Esophagus squamous epithelium (tissue), 5 donors: ENCODE data around the gene HOXC9. TPM values are rescaled to one million over a fixed set of nuclear protein-coding genes. Genes with fewer than 3 reads are reported as not detected.

Experiments
- DNase-seq: peaks from one replicate; lab custom pipeline; 2025; lab: John Stamatoyannopoulos, UW
- H3K27ac ChIP-seq, 4 donors: fragments of 200-600 bp; sonication (generic); one replicate each; pipeline ENCODE4 v1.5.1; 2016 to 2019; ENCODE audit warnings: mild to moderate bottlenecking in 1 of 4
- H3K27me3 ChIP-seq, 4 donors: fragments of 200-600 bp; sonication (generic); 1 replicate in 3 of 4; 2 replicates in 1 of 4; pipeline versions ENCODE4 v1.5.1 to v1.6.0; 2017 to 2021; ENCODE audit warnings: antibody characterized with exemption in 1 of 4
- H3K36me3 ChIP-seq, 3 donors: fragments of 200-600 bp; sonication (generic); one replicate each; pipeline ENCODE4 v1.5.1; 2016 to 2019
- H3K4me1 ChIP-seq, 3 donors: fragments of 200-600 bp; sonication (generic); one replicate each; pipeline ENCODE4 v1.5.1; 2017 to 2019
- H3K4me3 ChIP-seq, 4 donors: fragments of 200-600 bp; sonication (generic); 1 replicate in 3 of 4; 2 replicates in 1 of 4; pipeline ENCODE4 v1.5.1; 2016 to 2019; ENCODE audit warnings: mild to moderate bottlenecking in 2 of 4, moderate library complexity in 1 of 4
- H3K9me3 ChIP-seq, 3 donors: fragments of 200-600 bp; sonication (generic); one replicate each; pipeline ENCODE4 v1.5.1; 2016 to 2019
- POLR2A ChIP-seq, 4 donors: fragments of 450-650 bp; IDR thresholded peaks; one replicate each; pipeline ENCODE4 v1.6.1; 2017; ENCODE audit warnings: antibody characterized with exemption in 4 of 4, mild to moderate bottlenecking in 4 of 4, moderate library complexity in 3 of 4
- WGBS, 2 donors: methylation state at CpG; one replicate each; pipeline ENCODE4 v1.1.5; 2018; 5-methylcytosine and 5-hydroxymethylcytosine counted together
- intact Hi-C: fragments of 100-400 bp; cut with DNase I; formaldehyde crosslinking; loops from one replicate; pipeline ENCODE4 v1.15.0; 2022
- total RNA-seq, 4 donors: library from RNA; depleted of rRNA; stranded (reverse); fragments of >200 nt; gene quantifications; one replicate each; pipeline ENCODE4 v1.1.0, GENCODE V29; 2016
- TF ChIP-seq, protein P1 (sequence below), 6 experiments: fragments of 450-650 bp in 4 of 6; fragments of 200-600 bp in 2 of 6; sonication (generic) in 2 of 6; IDR thresholded peaks; one replicate each; pipeline ENCODE4 v1.5.1; 2016 to 2019; ENCODE audit warnings: antibody characterized with exemption in 6 of 6, mild to moderate bottlenecking in 4 of 6, moderate library complexity in 4 of 6
- donor health status: DM: yes; HTN: yes; CAD: no.

The HOXC9 gene
- total RNA-seq, 4 donors from 2014 or later = 1.5 TPM; not detected in 3

DNA sequence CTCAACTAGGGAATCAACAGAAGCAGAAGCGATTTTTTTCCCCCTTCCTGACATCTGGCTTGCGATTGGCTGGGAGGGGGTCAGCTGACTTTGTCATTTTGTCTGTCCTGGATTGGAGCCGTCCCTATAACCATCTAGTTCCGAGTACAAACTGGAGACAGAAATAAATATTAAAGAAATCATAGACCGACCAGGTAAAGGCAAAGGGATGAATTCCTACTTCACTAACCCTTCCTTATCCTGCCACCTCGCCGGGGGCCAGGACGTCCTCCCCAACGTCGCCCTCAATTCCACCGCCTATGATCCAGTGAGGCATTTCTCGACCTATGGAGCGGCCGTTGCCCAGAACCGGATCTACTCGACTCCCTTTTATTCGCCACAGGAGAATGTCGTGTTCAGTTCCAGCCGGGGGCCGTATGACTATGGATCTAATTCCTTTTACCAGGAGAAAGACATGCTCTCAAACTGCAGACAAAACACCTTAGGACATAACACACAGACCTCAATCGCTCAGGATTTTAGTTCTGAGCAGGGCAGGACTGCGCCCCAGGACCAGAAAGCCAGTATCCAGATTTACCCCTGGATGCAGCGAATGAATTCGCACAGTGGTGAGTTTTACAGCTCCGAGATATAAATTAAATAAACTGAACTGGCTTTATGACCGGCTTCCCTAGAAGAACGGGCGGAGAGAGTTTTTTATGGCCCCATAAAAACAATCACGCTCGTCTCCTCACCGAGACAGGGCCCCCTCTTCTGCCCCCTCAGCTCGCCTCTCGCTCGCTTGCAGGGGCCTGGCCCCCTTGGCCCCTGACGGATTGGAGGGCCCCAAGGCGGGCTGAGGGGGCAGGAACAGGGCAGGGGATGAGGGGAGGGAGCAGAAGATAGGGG, 28.6 kb downstream of the HOXC9 start, which contains the start of gene HOXC6:
Gene HOXC6, plus strand, starts transcription at position 127 of the 888 bp plus-strand sequence. Its CDS starts 82 bp downstream, at position 209.
- no peak for TF ChIP-seq POLR2A (IDR thresholded peaks at IDR 0.05)
- TF ChIP-seq, protein P1, sequence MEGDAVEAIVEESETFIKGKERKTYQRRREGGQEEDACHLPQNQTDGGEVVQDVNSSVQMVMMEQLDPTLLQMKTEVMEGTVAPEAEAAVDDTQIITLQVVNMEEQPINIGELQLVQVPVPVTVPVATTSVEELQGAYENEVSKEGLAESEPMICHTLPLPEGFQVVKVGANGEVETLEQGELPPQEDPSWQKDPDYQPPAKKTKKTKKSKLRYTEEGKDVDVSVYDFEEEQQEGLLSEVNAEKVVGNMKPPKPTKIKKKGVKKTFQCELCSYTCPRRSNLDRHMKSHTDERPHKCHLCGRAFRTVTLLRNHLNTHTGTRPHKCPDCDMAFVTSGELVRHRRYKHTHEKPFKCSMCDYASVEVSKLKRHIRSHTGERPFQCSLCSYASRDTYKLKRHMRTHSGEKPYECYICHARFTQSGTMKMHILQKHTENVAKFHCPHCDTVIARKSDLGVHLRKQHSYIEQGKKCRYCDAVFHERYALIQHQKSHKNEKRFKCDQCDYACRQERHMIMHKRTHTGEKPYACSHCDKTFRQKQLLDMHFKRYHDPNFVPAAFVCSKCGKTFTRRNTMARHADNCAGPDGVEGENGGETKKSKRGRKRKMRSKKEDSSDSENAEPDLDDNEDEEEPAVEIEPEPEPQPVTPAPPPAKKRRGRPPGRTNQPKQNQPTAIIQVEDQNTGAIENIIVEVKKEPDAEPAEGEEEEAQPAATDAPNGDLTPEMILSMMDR (IDR thresholded peaks at IDR 0.05) = no peak
- intact Hi-C loops = no loop called here
- no peak for DNase-seq
- Histone ChIP-seq H3K36me3 (no peaks in the 10 kb centered on the region), H3K9me3 (no peaks in the 10 kb centered on the region), H3K4me3 (peak within 1 kb of the TSS; percentile 36 to 63 (median 48)), H3K4me1 (peaks cover 0 to 49% (median 5%) of the 10 kb centered on the region in 3 donors), H3K27me3 (peaks cover 0 to 100% (median 27%) of the 10 kb centered on the region in 4 donors), H3K27ac (peak within 1 kb of the TSS; percentile 25 to 59 (median 56))
- WGBS, 2 donors = 2 to 6% methylated on average over 29 to 32 of the region's 36 CpGs

DNA sequence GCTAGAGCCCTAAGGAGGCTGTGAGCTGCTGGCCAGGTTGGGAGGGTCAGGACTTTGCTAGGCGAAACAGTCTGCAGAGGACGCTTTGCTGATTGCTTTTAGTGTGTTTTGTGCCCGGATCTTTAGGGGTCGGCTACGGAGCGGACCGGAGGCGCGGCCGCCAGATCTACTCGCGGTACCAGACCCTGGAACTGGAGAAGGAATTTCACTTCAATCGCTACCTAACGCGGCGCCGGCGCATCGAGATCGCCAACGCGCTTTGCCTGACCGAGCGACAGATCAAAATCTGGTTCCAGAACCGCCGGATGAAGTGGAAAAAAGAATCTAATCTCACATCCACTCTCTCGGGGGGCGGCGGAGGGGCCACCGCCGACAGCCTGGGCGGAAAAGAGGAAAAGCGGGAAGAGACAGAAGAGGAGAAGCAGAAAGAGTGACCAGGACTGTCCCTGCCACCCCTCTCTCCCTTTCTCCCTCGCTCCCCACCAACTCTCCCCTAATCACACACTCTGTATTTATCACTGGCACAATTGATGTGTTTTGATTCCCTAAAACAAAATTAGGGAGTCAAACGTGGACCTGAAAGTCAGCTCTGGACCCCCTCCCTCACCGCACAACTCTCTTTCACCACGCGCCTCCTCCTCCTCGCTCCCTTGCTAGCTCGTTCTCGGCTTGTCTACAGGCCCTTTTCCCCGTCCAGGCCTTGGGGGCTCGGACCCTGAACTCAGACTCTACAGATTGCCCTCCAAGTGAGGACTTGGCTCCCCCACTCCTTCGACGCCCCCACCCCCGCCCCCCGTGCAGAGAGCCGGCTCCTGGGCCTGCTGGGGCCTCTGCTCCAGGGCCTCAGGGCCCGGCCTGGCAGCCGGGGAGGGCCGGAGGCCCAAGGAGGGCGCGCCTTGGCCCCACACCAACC, 29.8 kb downstream of the HOXC9 start:
- H3K9me3 ChIP-seq = no peaks in the 10 kb centered on the region
- H3K27ac ChIP-seq = no peak overlapping the region
- TF ChIP-seq POLR2A (IDR thresholded peaks at IDR 0.05) = no peak
- TF ChIP-seq, protein P1 (IDR thresholded peaks at IDR 0.05) = no peak
- 33 to 39% methylated on average over 26 to 45 of the region's 53 CpGs for WGBS, 2 donors
- H3K4me1 ChIP-seq = peaks cover 5 to 61% (median 16%) of the 10 kb centered on the region in 3 donors
- peak overlapping the region; percentile 36 to 63 (median 48) for H3K4me3 ChIP-seq
- no peaks in the 10 kb centered on the region for H3K36me3 ChIP-seq
- H3K27me3 ChIP-seq = peaks cover 0 to 100% (median 27%) of the 10 kb centered on the region in 4 donors
- DNase-seq = no peak
- intact Hi-C loops = loop anchor here (5.0 kb wide), 1 partner anchor 163 kb away; no protein-coding TSS in a partner anchor

DNA sequence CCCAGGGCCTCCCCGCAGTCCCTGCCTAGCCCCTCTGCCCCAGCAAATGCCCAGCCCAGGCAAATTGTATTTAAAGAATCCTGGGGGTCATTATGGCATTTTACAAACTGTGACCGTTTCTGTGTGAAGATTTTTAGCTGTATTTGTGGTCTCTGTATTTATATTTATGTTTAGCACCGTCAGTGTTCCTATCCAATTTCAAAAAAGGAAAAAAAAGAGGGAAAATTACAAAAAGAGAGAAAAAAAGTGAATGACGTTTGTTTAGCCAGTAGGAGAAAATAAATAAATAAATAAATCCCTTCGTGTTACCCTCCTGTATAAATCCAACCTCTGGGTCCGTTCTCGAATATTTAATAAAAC, 30.5 kb downstream of the HOXC9 start:
- WGBS, 2 donors = 56 to 65% methylated on average over 6 to 7 of the region's 7 CpGs
- TF ChIP-seq, protein P1 (IDR thresholded peaks at IDR 0.05) = no peak
- TF ChIP-seq POLR2A (IDR thresholded peaks at IDR 0.05) = no peak
- intact Hi-C loops = loop anchor here (5.0 kb wide), 1 partner anchor 162 kb away; no protein-coding TSS in a partner anchor
- Histone ChIP-seq H3K4me3 (no peak overlapping the region), H3K9me3 (no peaks in the 10 kb centered on the region), H3K4me1 (peaks cover 5 to 67% (median 16%) of the 10 kb centered on the region in 3 donors), H3K27me3 (peaks cover 0 to 100% (median 27%) of the 10 kb centered on the region in 4 donors), H3K27ac (no peak overlapping the region), H3K36me3 (no peaks in the 10 kb centered on the region)
- DNase-seq = no peak

DNA sequence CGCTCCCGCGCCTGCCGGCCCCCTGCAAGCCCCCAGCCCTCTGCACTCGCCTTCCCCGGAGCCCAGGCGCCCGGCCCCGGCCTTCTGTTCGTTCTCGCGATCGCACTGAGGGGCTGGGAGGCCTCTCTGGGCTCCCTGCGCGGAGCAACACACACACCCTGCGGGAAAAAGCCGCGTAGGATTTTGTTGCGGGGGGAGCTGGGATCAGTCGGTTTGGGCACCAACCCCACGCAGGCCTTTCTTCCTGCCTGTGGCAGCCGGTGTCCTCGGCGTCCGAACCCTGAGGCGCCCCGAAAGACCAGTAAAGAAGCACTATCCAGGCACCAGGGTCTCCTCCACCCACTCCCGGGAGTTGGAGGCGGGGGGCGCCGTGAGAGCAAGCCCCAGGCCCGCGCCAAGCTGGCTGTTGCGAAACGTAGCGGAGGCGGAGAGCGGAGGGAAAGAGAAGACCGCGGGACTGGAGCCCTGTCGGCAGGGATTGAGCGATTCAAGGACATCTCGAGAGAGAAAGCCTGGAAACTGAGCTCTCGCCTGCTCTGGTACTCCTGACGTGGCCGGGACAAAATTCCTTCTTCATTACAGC, 31.0 kb downstream of the HOXC9 start:
- peak overlapping the region in 3 of 4 donors; percentile 13 to 31 (median 29) for H3K4me3 ChIP-seq
- no peak for DNase-seq
- no peak overlapping the region for H3K27ac ChIP-seq
- peaks cover 0 to 99% (median 24%) of the 10 kb centered on the region in 4 donors for H3K27me3 ChIP-seq
- H3K36me3 ChIP-seq = no peaks in the 10 kb centered on the region
- H3K9me3 ChIP-seq = no peaks in the 10 kb centered on the region
- 42 to 47% methylated on average over 26 to 29 of the region's 46 CpGs for WGBS, 2 donors
- H3K4me1 ChIP-seq = peaks cover 5 to 73% (median 16%) of the 10 kb centered on the region in 3 donors
- TF ChIP-seq, protein P1 (IDR thresholded peaks at IDR 0.05) = no peak
- TF ChIP-seq POLR2A (IDR thresholded peaks at IDR 0.05) = no peak
- intact Hi-C loops = loop anchor here (5.0 kb wide), 1 partner anchor 161 kb away; no protein-coding TSS in a partner anchor
